Activated CD8-positive, alpha-beta memory T cell treated with anti-CD3 and anti-CD28 coated beads for 48 hours (primary cell): ENCODE measurements around the gene SIMC1.
"Not testable (repeated sequence)": the region's sequence is repeated elsewhere in the genome, so short reads cannot be mapped to it uniquely, and the experiment has no call there.

Experiments used
- DNase-seq, 3 experiments: peaks; one replicate each; pipeline ENCODE4 v3.0.0-alpha.2; 2020; ENCODE audit warnings: low read depth in 2 of 3, low spot score in 2 of 3

SIMC1 gene

GRCh38 chr5:176290057-176290840 is 52.0 kb downstream of the SIMC1 start:
- not testable (repeated sequence) for DNase-seq

DNA sequence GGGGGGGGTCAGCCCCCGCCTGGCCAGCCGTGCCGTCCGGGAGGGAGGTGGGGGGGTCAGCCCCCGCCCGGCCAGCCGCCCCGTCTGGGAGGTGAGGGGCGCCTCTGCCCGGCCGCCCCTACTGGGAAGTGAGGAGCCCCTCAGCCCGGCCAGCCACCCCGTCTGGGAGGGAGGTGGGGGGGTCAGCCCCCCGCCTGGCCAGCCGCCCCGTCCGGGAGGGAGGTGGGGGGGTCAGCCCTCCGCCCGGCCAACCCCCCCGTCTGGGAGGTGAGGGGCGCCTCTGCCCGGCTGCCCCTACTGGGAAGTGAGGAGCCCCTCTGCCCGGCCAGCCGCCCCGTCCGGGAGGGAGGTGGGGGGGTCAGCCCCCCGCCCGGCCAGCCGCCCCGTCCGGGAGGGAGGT is 67.1 kb downstream of the SIMC1 start:
- not testable (repeated sequence) for DNase-seq

DNA sequence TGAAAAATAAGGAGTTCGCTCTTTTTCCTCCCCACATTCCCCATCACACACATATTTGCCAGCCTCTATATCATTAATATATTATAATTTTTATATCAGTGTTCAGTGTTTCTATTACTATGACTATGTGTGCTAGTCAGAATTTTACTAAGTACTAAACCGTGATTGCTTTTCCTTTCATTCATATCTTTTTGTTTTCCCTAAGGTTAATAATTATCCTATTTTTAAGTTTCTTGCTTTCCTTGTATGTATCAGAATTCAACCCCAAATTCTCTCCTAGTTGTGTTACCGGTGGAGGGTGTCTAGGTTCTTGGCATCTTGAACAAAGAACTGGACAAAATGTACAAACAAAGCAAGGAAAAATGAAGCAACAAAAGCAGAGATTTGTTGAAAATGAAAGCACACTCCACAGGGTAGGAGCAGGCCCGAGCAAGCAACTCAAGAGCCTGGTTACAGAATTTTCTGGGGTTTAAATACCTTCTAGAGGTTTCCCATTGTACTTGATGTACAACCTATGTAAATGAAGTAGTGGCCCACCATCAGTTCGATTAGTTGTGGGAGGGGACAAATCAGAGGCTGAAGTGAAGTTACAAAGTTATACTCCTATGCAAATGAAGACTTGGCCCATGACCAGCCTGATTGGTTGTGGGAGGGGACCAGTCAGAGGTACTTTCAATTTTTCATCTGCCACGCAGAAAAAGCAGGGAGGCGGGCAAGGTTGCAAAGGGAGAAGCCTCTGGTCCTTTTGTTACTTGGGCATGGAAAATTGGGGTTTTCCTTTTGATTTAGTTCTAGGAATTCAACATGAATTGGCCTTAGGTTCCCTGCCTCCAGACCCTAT is 79.5 kb downstream of the SIMC1 start:
- DNase-seq, result no peak

GRCh38 chr5:176319827-176320554 is 81.8 kb downstream of the SIMC1 start:
- no peak for DNase-seq

DNA sequence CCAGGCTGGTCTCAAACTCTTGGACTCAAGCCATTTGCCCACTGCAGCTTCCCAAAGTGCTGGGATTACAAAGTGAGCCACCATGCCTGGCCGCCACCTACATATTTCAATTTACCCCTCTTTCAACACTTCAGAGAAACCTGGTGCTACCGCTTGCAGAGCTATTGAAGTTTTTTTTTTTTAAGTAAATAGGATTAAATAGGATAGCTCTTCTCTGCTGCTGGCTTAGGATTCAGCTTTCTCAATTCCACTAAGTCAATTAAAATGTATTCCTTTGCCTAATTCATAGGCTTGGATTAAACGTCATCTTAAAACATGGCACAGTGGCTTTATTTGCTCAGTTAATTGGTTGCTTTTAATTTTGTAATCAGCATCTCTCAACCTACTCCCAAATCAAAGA is 82.4 kb downstream of the SIMC1 start:
- no peak for DNase-seq

DNA sequence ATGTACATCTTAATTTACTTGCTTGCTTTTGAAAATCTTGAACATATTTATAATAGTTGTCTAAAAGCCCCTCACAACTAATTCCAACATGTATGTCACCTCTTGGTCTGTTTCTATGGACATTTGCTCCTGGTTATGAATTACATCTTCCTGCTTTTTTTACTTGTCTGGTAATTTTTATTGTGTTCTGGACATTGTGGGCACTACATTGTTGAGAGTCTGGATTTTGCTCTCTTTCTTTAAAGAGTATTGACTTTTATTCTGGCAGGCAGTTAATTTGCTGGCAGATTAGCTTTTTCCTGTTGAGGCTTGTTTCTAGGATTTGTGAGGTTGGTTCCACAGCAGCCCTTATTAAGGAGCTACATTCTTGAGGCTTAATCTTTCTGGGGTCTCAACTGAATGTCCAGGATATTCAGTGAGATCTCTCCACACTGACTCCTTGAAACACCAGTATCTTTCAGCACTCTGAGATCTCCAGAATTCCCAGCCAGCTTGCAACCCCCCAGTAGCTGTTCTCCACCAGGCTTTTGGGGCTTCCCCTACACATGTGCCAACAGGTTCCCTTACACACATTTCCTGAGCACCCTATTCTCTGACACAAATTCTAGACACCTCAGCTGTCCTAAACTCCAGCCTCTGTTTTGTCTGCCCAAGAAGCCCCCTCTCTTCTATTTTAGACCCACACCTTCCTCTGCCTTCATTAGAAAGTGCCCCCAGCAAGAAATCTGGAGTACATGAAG is 96.0 kb downstream of the SIMC1 start:
- DNase-seq, result no peak

DNA sequence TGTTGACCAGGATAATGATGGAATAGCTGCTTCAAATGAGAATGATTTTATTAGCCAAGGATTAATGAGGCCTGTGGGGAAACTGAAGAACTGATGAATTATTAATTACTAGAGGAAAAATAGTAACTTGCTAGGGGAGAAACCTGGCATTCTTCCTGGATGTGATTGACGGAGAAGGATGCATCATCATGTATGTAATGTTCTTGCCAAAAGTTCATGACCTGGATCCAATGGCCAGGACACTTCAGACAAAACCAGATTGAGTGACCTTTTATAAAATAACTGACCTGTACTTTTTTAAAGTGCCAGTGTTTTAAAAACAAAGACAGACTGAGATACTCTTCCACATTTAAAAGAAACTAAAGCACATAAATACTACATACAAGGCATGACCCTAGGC is 99.7 kb downstream of the SIMC1 start:
- no peak for DNase-seq

DNA sequence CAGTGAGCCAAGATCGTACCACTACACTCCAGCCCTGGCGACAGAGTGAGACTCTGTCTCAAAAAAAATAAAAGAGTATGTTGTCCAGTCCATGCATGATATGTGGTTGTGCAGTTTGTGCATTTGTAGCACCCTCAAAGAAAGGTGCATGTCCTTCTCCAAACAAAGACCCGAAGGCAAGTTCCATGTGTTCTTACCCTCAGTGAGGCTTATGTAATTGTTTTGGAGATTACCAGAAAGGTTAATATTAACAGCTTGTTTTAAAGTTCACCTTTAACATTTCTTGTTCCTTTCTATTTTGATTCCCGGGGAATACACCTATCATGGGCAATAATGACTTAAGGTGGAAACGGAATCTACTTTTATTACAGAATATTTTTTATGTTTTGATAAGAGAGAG is 101.1 kb downstream of the SIMC1 start:
- DNase-seq, result no peak

- no peak for DNase-seq
Observed at GRCh38 chr5:176341325-176342157, 103.3 kb downstream of the SIMC1 start.

GRCh38 chr5:176342158-176342483 is 103.9 kb downstream of the SIMC1 start:
- no peak for DNase-seq

DNA sequence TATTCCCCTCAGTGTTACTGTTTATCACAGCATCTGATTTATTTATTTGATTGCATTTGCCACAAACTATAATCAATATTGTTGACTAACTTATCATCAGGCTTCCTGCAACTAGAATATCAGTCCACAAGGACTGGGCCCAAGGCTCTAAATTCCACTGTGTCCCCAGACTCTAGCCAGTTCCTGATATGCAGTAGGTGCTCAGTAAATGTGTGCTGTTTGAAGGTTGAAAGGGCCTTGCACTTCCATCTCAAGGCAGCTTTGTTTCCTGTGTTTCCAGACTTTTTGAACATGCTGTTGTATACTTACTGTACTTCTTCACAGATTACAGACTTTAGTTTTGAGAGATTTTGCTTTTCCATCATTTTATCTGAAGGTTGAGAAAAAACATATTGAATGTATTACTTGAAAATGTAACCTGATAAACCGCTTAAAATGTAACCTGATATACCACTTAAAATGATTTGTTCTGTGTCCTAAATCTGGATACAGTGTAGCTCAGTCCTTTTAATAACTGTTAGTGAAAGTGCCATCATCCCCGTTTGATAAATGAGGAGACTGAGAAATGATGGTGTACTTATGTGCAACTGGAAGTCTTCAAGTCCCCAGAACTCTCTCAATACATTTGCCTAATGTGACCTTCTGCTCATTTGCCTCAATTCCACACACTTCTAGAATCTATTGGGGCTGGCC is 104.7 kb downstream of the SIMC1 start:
- no peak for DNase-seq

GRCh38 chr5:176350416-176350815 is 112.2 kb downstream of the SIMC1 start:
- DNase-seq, result no peak

DNA sequence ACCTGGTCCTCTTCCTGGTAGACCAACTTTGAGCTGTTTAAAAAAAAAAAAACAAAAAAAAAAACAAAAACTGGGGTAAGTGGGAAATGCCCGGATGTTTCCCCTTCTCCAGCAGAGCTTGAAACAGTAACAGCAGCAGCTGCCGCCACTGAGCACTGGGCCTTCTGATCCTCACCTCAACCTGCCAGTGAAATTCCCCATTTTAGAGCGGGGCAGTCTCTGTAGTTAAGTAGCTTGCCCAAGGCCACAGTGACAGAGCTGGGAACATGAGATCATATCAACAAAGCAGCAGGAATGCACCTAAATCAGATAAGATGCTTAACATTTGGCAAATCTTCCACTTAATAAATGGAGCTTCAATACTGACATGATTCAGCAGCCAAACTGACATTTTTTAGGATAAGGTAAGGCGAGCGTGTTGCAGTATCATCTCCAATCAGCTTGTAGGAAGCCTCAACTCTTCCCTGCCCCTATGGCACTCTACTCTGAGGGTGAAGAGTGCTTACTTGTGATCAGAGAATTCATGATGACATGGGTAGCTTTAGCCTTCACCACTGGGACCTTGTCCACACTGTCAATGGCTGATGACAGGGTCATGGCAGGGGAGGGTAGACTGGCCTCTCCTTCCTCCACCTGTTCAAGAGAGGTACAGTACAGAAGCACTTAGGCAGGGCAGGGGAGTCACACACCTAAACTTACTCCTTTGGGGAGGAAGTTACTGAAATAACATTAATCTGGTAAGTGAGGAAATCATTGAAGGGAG is 114.1 kb downstream of the SIMC1 start:
- no peak for DNase-seq

DNA sequence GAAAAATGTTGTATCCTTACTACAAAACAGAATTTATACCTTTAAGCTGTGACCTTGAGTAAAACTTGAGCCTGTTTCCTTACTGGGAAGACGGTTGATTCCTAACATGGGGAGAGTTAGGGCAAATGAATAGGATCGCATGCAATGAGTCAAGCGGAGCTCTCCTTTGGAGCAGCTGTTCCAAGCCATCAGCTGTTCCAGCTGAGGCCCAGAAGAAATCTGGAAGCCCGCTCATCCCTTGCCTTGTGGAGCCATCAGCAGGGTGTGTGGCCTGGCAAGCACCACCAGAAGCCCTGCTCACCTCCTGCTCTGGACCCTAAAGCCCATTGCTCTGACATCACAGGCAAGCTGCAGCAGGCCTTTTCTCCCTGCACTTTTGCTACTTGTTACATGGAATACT is 115.3 kb downstream of the SIMC1 start:
- DNase-seq, result no peak

DNA sequence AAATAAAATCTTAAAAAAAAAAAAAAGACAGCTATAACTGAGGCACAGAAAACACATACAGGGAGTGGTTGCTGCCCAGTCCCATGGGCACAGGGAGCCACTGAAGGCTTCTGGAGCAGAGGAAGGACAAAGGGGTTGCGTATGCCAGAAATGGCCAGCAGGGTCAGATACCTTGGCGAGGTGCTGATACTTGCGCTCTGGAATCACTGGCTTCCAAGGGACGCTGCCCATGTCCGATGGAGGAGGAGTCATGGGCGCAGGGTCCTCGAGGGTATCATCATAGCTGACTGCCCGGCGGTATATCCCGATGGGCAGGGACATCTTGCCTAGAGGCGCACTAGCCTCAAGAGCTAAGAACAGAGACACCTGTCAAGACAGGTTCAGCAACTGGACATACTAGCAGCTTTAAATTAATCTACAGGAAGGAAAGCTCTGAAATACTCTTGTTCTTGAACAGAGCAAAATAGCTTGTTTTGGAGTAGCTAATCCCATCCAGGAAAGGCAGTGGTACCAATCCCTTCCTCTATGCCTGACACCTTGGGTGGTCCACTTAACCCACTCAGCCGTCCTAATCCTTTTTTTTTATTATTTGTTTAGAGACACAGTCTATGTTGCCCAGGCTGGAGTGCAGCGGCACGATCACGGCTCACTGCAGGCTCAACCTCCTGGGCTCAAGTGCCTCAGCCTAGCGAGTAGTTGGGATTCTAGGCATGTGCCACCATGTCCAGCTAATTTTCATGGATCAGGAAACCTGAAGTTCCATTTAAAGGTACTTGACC is 117.4 kb downstream of the SIMC1 start:
- no peak for DNase-seq

- DNase-seq, result no peak
Observed at GRCh38 chr5:176356179-176356566, 117.9 kb downstream of the SIMC1 start.

- no peak for DNase-seq
Observed at GRCh38 chr5:176359658-176360057, 121.4 kb downstream of the SIMC1 start.

- DNase-seq, result no peak
Observed at GRCh38 chr5:176360894-176361436, 122.7 kb downstream of the SIMC1 start.
